NCI-H774 (cell line): ENCODE data around the gene MRS2.
"Not testable (repeated sequence)": the region's sequence is repeated elsewhere in the genome, so short reads cannot be mapped to it uniquely, and the experiment has no call there.

Source experiments
- DNase-seq: peaks from one replicate; lab custom pipeline; 2025; lab: John Stamatoyannopoulos, UW

MRS2 gene

GRCh38 chr6:24391208-24391607, 11.5 kb upstream of the MRS2 start:
- no peak for DNase-seq

GRCh38 chr6:24391756-24392405, 10.9 kb upstream of the MRS2 start:
- no peak for DNase-seq

GRCh38 chr6:24394061-24394779, 8.5 kb upstream of the MRS2 start:
- no peak for DNase-seq

GRCh38 chr6:24394780-24395437, 7.8 kb upstream of the MRS2 start:
- DNase-seq, result no peak

- DNase-seq, result no peak
Observed at GRCh38 chr6:24396824-24397223, 5.9 kb upstream of the MRS2 start.

GRCh38 chr6:24397631-24398030, 5.1 kb upstream of the MRS2 start:
- no peak for DNase-seq

GRCh38 chr6:24400045-24401039, 2.4 kb upstream of the MRS2 start:
- not testable (repeated sequence) for DNase-seq

- no peak for DNase-seq
Observed at GRCh38 chr6:24401458-24401857, 1.3 kb upstream of the MRS2 start.

GRCh38 chr6:24403501-24403824, 727 bp downstream of the MRS2 start:
- no peak for DNase-seq

- DNase-seq, result no peak
Observed at GRCh38 chr6:24405262-24405661, 2.5 kb downstream of the MRS2 start.

GRCh38 chr6:24408719-24409410, 6.1 kb downstream of the MRS2 start:
- no peak for DNase-seq

GRCh38 chr6:24410622-24411021, 7.9 kb downstream of the MRS2 start:
- no peak for DNase-seq

- DNase-seq, result no peak
Observed at GRCh38 chr6:24412294-24412693, 9.6 kb downstream of the MRS2 start.

- not testable (repeated sequence) for DNase-seq
Observed at GRCh38 chr6:24414531-24414930, 11.8 kb downstream of the MRS2 start.

- DNase-seq, result no peak
Observed at GRCh38 chr6:24415753-24416152, 13.0 kb downstream of the MRS2 start.

- no peak for DNase-seq
Observed at GRCh38 chr6:24419526-24419925, 16.8 kb downstream of the MRS2 start.

- no peak for DNase-seq
Observed at GRCh38 chr6:24425091-24425490, 22.4 kb downstream of the MRS2 start.

GRCh38 chr6:24426729-24427446, 24.2 kb downstream of the MRS2 start:
- DNase-seq, result no peak

GRCh38 chr6:24428615-24429014, 25.9 kb downstream of the MRS2 start:
- no peak for DNase-seq

- no peak for DNase-seq
Observed at GRCh38 chr6:24429146-24429545, 26.4 kb downstream of the MRS2 start.

- no peak for DNase-seq
Observed at GRCh38 chr6:24430086-24430485, 27.4 kb downstream of the MRS2 start.
